Heart left ventricle (tissue), 13 donors: ENCODE data around the gene FSTL4.

Experiments
- POLR2A ChIP-seq, 2 donors: fragments of 450-650 bp; IDR thresholded peaks; one replicate each; pipeline ENCODE4 v1.6.1; 2017; ENCODE audit warnings: antibody characterized with exemption in 2 of 2, mild to moderate bottlenecking in 2 of 2, moderate library complexity in 2 of 2
- TF ChIP-seq, protein P1 (sequence below), 12 donors: fragments of 200-600 bp; sonication (generic) in 4 of 12; IDR thresholded peaks; one replicate each; pipeline versions ENCODE4 v1.5.0 to v1.8.0; 2018 to 2022; ENCODE audit warnings: antibody characterized with exemption in 12 of 12, mild to moderate bottlenecking in 5 of 12
- donor health status: ischemic (EF 13 %, LVEDD 7.1; RV severe dilation, severe dysfunction).
- donor health status: DM: no; HTN: yes; CAD: no.
- donor health status: DM: no; HTN: no; CAD: no.
- donor health status: ischemic (EF 25% LVEDD 6.9; RV normal size, moderate dysfunction).
- donor health status: ischemic (EF 25% LVEDD 5.7; RV mildly dilated, moderate dysfunction).
- donor health status: ischemic (EF 35%, LVEDD 5.7; RV mildly dilated, moderate dysfunction).
- donor health status: nonischemic (EF 11% LVEDD 7.7; RV severe dilation, severe dysfunction).
- donor health status: DM: yes; HTN: yes; CAD: no.
- donor health status: PGD.
- donor health status: ischemic (EF 29% LVEDD 5.4; RV normal size, mild dysfunction).
- donor health status: nonischemic (EF 23%, LVEDD 6.1; RV moderate dilation, normal function).

DNA sequence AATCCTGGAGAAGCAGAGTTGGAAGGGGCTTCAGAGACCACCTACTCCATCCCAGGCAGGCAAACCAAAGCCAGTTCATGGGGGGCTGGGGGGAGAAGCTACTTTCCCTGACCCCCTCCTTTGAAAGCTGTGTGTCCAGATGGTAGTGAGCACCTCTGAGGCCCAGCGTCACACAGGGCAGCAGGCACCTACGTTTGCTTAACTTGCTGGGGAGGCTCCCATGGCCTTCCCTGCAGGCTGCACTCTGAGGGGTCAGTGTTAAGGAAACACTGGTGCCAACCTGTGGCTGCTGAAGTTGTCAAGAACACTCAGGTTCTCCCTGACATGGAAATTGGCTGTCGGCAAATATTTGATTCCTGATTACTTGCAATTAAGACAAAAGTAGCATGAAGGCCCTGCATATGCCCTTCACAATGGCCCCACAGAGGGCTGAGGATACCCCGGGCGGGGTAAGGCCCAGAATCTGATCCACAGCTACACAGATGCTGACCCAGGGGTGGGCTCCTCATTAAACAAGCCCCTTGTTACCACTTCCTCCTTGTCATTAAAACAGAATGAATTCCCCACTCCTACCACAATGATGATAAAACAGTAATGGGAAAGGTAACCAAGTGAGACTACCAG, 208.5 kb downstream of the FSTL4 start:
- no peak for TF ChIP-seq POLR2A (IDR thresholded peaks at IDR 0.05)
- TF ChIP-seq, protein P1, sequence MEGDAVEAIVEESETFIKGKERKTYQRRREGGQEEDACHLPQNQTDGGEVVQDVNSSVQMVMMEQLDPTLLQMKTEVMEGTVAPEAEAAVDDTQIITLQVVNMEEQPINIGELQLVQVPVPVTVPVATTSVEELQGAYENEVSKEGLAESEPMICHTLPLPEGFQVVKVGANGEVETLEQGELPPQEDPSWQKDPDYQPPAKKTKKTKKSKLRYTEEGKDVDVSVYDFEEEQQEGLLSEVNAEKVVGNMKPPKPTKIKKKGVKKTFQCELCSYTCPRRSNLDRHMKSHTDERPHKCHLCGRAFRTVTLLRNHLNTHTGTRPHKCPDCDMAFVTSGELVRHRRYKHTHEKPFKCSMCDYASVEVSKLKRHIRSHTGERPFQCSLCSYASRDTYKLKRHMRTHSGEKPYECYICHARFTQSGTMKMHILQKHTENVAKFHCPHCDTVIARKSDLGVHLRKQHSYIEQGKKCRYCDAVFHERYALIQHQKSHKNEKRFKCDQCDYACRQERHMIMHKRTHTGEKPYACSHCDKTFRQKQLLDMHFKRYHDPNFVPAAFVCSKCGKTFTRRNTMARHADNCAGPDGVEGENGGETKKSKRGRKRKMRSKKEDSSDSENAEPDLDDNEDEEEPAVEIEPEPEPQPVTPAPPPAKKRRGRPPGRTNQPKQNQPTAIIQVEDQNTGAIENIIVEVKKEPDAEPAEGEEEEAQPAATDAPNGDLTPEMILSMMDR (IDR thresholded peaks at IDR 0.05), result no peak
